Spleen (tissue), 11 donors: ENCODE results near the gene PPP1R3F. TPM values are rescaled to one million over a fixed set of nuclear protein-coding genes. Genes with fewer than 3 reads are reported as not detected.

ENCODE experiments used
- DNase-seq: peaks from one replicate; pipeline ENCODE4 v3.0.0-alpha.2; 2020
- H3K27ac ChIP-seq, 8 donors: fragments of 200-600 bp; sonication (generic) in 7 of 8; 1 replicate in 4 of 8; 2 replicates in 4 of 8; pipeline versions ENCODE4 v1.5.0 to v1.8.0; 2016 to 2021; ENCODE audit warnings: inconsistent platforms in 4 of 8, mild to moderate bottlenecking in 4 of 8, moderate library complexity in 1 of 8
- H3K27me3 ChIP-seq, 7 donors: fragments of 200-600 bp; sonication (generic) in 6 of 7; replicated peaks in 1 of 7; 1 replicate in 4 of 7; 2 replicates in 3 of 7; pipeline versions ENCODE4 v1.5.0 to v1.8.0; 2016 to 2021; ENCODE audit warnings: inconsistent platforms in 3 of 7, mild to moderate bottlenecking in 1 of 7
- H3K36me3 ChIP-seq, 6 donors: fragments of 200-600 bp; sonication (generic) in 5 of 6; 1 replicate in 4 of 6; 2 replicates in 2 of 6; pipeline versions ENCODE4 v1.5.0 to v1.8.0; 2016 to 2021; ENCODE audit warnings: inconsistent platforms in 2 of 6
- H3K4me1 ChIP-seq, 6 donors: fragments of 200-600 bp; sonication (generic) in 5 of 6; 1 replicate in 3 of 6; 2 replicates in 3 of 6; pipeline versions ENCODE4 v1.5.0 to v1.8.0; 2016 to 2021; ENCODE audit warnings: inconsistent platforms in 3 of 6
- H3K4me3 ChIP-seq, 8 donors: fragments of 200-600 bp; sonication (generic) in 7 of 8; 1 replicate in 4 of 8; 2 replicates in 4 of 8; pipeline versions ENCODE4 v1.5.0 to v1.8.0; 2016 to 2021; ENCODE audit warnings: inconsistent platforms in 4 of 8, mild to moderate bottlenecking in 4 of 8, moderate library complexity in 2 of 8
- H3K9me3 ChIP-seq, 8 donors: fragments of 200-600 bp; sonication (generic) in 7 of 8; 1 replicate in 4 of 8; 2 replicates in 4 of 8; pipeline versions ENCODE4 v1.5.0 to v1.8.0; 2016 to 2021; ENCODE audit warnings: inconsistent platforms in 4 of 8
- CTCF ChIP-seq, 11 experiments: fragments of 200-600 bp in 7 of 11; fragments of 450-650 bp in 4 of 11; sonication (generic) in 4 of 11; IDR thresholded peaks in 8 of 11; conservative IDR thresholded peaks in 3 of 11; 1 replicate in 7 of 11; 2 replicates in 4 of 11; pipeline versions ENCODE4 v1.4.0 to v1.8.0; 2016 to 2021; ENCODE audit warnings: antibody characterized with exemption in 11 of 11, inconsistent platforms in 4 of 11, mild to moderate bottlenecking in 1 of 11
- POLR2A ChIP-seq, 3 donors: fragments of 450-650 bp; IDR thresholded peaks; one replicate each; pipeline ENCODE4 v1.5.1; 2017; ENCODE audit warnings: antibody characterized with exemption in 3 of 3, mild to moderate bottlenecking in 1 of 3
- POLR2AphosphoS5 ChIP-seq, 3 donors: sonication (generic); formaldehyde crosslinking; IDR thresholded peaks; one replicate each; pipeline ENCODE4 v1.5.1; 2017; ENCODE audit warnings: antibody characterized with exemption in 3 of 3
- WGBS, 5 donors: extraction: QIAGEN DNeasy Blood & Tissue Kit in 3 of 5; methylation state at CpG; one replicate each; pipeline versions ENCODE4 v1.1.5 to v1.1.7; 2013 to 2018; 5-methylcytosine and 5-hydroxymethylcytosine counted together
- intact Hi-C: fragments of 100-400 bp; cut with DNase I; formaldehyde crosslinking; loops from one replicate; pipeline ENCODE4 v1.15.0; 2023; ENCODE audit warnings: low total_unique reads
- polyA plus RNA-seq, 3 donors: library from polyadenylated mRNA; stranded (reverse); fragments of 200-250 nt; gene quantifications; one replicate each; pipeline ENCODE4 v1.2.1, GENCODE V29; 2013
- total RNA-seq, 7 donors: library from RNA; depleted of rRNA in 3 of 7; stranded (reverse); fragments of >200 nt in 3 of 7; fragmentation: NEBNext Ultra II Directional in 4 of 7; extraction: Animal tissue kit (Norgen Biotek cat#: 25700) in 4 of 7; gene quantifications; one replicate each; pipeline versions ENCODE4 v1.1.0 to v1.2.1, GENCODE V29; 2016 to 2021
- donor health status: healthy with polysubstance abuse.
- donor health status: DM: no; HTN: no; CAD: no; lungs with moderate emphysema.
- donor health status: DM: no; HTN: no; CAD: no.
- donor health status: Bipolar disorder and iron deficiency.
- donor health status: healthy.
- donor health status: DM: no; HTN: no; CAD: no.
- donor health status: DM: yes; HTN: yes; CAD: no.

Gene PPP1R3F
- total and polyA plus RNA-seq, 10 donors, result 2.2 to 8.9 (median 5.6) TPM

- DNase-seq, result no peak
- H3K4me3 ChIP-seq, result no peak overlapping the region
- no peak for TF ChIP-seq CTCF (IDR thresholded peaks at IDR 0.05 in 8 of 11, conservative IDR thresholded peaks at IDR 0.05 in 3 of 11)
- TF ChIP-seq POLR2AphosphoS5 (IDR thresholded peaks at IDR 0.05), result peak in 1 of 3 donors; percentile 11
- no peak for TF ChIP-seq POLR2A (IDR thresholded peaks at IDR 0.05)
- H3K36me3 ChIP-seq, result peaks cover 0 to 17% (median 0%) of the 10 kb centered on the region in 6 donors
- intact Hi-C loops, result no loop called here
- WGBS, 5 donors, result 78 to 100% (median 96%) methylated on average over 3 to 18 of the region's 18 CpGs
- peaks cover 0 to 7% (median 0%) of the 10 kb centered on the region in 7 donors for H3K27me3 ChIP-seq
- H3K4me1 ChIP-seq, result no peaks in the 10 kb centered on the region
- no peak overlapping the region for H3K27ac ChIP-seq
- no peaks in the 10 kb centered on the region for H3K9me3 ChIP-seq
Observed at GRCh38 chrX:49286136-49286535, 16.5 kb downstream of the PPP1R3F start.

GRCh38 chrX:49286581-49286980, 17.0 kb downstream of the PPP1R3F start:
- Histone ChIP-seq H3K27me3 (peaks cover 0 to 7% (median 0%) of the 10 kb centered on the region in 7 donors), H3K27ac (no peak overlapping the region), H3K9me3 (no peaks in the 10 kb centered on the region), H3K36me3 (peaks cover 0 to 17% (median 0%) of the 10 kb centered on the region in 6 donors), H3K4me3 (no peak overlapping the region), H3K4me1 (no peaks in the 10 kb centered on the region)
- 60 to 91% (median 83%) methylated on average over 1 to 4 of the region's 4 CpGs; no CpG with 5 or more reads in 1 of the 5 donors for WGBS, 5 donors
- TF ChIP-seq POLR2AphosphoS5 (IDR thresholded peaks at IDR 0.05), result no peak
- TF ChIP-seq POLR2A (IDR thresholded peaks at IDR 0.05), result no peak
- TF ChIP-seq CTCF (IDR thresholded peaks at IDR 0.05 in 8 of 11, conservative IDR thresholded peaks at IDR 0.05 in 3 of 11), result no peak
- DNase-seq, result no peak
- intact Hi-C loops, result no loop called here

- H3K27ac ChIP-seq, result no peak overlapping the region
- H3K27me3 ChIP-seq, result peaks cover 0 to 7% (median 0%) of the 10 kb centered on the region in 7 donors
- no peaks in the 10 kb centered on the region for H3K9me3 ChIP-seq
- intact Hi-C loops, result no loop called here
- H3K36me3 ChIP-seq, result peaks cover 0 to 17% (median 0%) of the 10 kb centered on the region in 6 donors
- TF ChIP-seq CTCF (IDR thresholded peaks at IDR 0.05 in 8 of 11, conservative IDR thresholded peaks at IDR 0.05 in 3 of 11) (no peak), POLR2A (IDR thresholded peaks at IDR 0.05) (no peak), POLR2AphosphoS5 (IDR thresholded peaks at IDR 0.05) (no peak)
- 81 to 100% (median 85%) methylated on average over 1 of the region's 1 CpG; no CpG with 5 or more reads in 1 of the 5 donors for WGBS, 5 donors
- H3K4me1 ChIP-seq, result peaks cover 0 to 9% (median 1%) of the 10 kb centered on the region in 6 donors
- no peak for DNase-seq
- H3K4me3 ChIP-seq, result no peak overlapping the region
Observed at GRCh38 chrX:49287665-49288064, 18.1 kb downstream of the PPP1R3F start.

GRCh38 chrX:49290215-49290614, 20.6 kb downstream of the PPP1R3F start:
- H3K4me1 ChIP-seq, result peaks cover 0 to 11% (median 1%) of the 10 kb centered on the region in 6 donors
- H3K36me3 ChIP-seq, result peaks cover 0 to 14% (median 0%) of the 10 kb centered on the region in 6 donors
- TF ChIP-seq POLR2AphosphoS5 (IDR thresholded peaks at IDR 0.05), result no peak
- no peak for TF ChIP-seq CTCF (IDR thresholded peaks at IDR 0.05 in 8 of 11, conservative IDR thresholded peaks at IDR 0.05 in 3 of 11)
- TF ChIP-seq POLR2A (IDR thresholded peaks at IDR 0.05), result no peak
- intact Hi-C loops, result no loop called here
- 60 to 75% (median 67%) methylated on average over 1 to 7 of the region's 7 CpGs for WGBS, 5 donors
- H3K27ac ChIP-seq, result no peak overlapping the region
- no peak for DNase-seq
- no peak overlapping the region for H3K4me3 ChIP-seq
- no peaks in the 10 kb centered on the region for H3K9me3 ChIP-seq
- peaks cover 0 to 7% (median 0%) of the 10 kb centered on the region in 7 donors for H3K27me3 ChIP-seq
